ENCODE data around the gene BNIP5. TPM values are rescaled to one million over a fixed set of nuclear protein-coding genes. Genes with fewer than 3 reads are reported as not detected.

Gene BNIP5
- total RNA-seq, 1 donor from 2014 or later, result not detected

GRCh38 chr6:36269834-36270705 lies 66.6 kb downstream of the BNIP5 start, which contains the start of gene PNPLA1:
Gene PNPLA1 (plus strand): TSS chr6:36270060. CDS start chr6:36270460, 400 bp downstream.
- intact Hi-C loops (cut with micrococcal nuclease), result no loop called here

GRCh38 chr6:36268478-36269275 lies 68.0 kb downstream of the BNIP5 start:
- intact Hi-C loops (cut with micrococcal nuclease), result no loop called here

GRCh38 chr6:36267731-36268477 lies 68.8 kb downstream of the BNIP5 start:
- intact Hi-C loops (cut with micrococcal nuclease), result no loop called here

GRCh38 chr6:36266913-36267644 lies 69.6 kb downstream of the BNIP5 start:
- intact Hi-C loops (cut with micrococcal nuclease), result no loop called here

Other genes with a start within 250 kb of the BNIP5 start
- gene MAPK13, start 206.4 kb downstream of the BNIP5 start, total RNA-seq, result 26.6 and 28.8 TPM in 2 replicates
- 23.3 and 23.8 TPM in 2 replicates for gene BRPF3, start 140.1 kb downstream of the BNIP5 start, total RNA-seq
- gene PNPLA1, start 66.8 kb downstream of the BNIP5 start, total RNA-seq, result not detected in 2 replicates
- gene ETV7, start 50.8 kb upstream of the BNIP5 start, total RNA-seq, result 9.5 and 10.0 TPM in 2 replicates
- gene PXT1, start 106.0 kb upstream of the BNIP5 start, total RNA-seq, result 0.22 and 0.25 TPM in 2 replicates
- 61.4 and 62.4 TPM in 2 replicates for gene KCTD20, start 106.1 kb upstream of the BNIP5 start, total RNA-seq
- gene STK38, start 210.6 kb upstream of the BNIP5 start, total RNA-seq, result 78.5 and 79.2 TPM in 2 replicates